Nephron (organoid): ENCODE data around the gene MFN2.
A peak's percentile ranks its signal among the peaks of the same experiment; 100 is the strongest.
"Not testable (repeated sequence)": the region's sequence is repeated elsewhere in the genome, so short reads cannot be mapped to it uniquely, and the experiment has no call there.

Source experiments
- H3K27ac Mint-ChIP-seq, 3 experiments: 2 replicates each; pipeline ENCODE4 v1.8.0; 2020; ENCODE audit warnings: mixed read lengths in 3 of 3, mild to moderate bottlenecking in 2 of 3, moderate library complexity in 1 of 3
- H3K27me3 Mint-ChIP-seq: 2 replicates; pipeline ENCODE4 v1.8.0; 2021; ENCODE audit warnings: low read depth, mild to moderate bottlenecking, moderate library complexity, mixed read lengths
- H3K36me3 Mint-ChIP-seq: 2 replicates; pipeline ENCODE4 v1.8.0; 2020; ENCODE audit warnings: low read depth, mixed read lengths
- H3K4me1 Mint-ChIP-seq: 2 replicates; pipeline ENCODE4 v1.8.0; 2020; ENCODE audit warnings: mixed read lengths
- H3K4me3 Mint-ChIP-seq, 3 experiments: 2 replicates each; pipeline ENCODE4 v1.8.0; 2020; ENCODE audit warnings: mild to moderate bottlenecking in 3 of 3, mixed read lengths in 3 of 3, moderate library complexity in 2 of 3
- H3K9me3 Mint-ChIP-seq: 2 replicates; pipeline ENCODE4 v1.8.0; 2020; ENCODE audit warnings: mixed read lengths
- TF ChIP-seq, protein P1 (sequence below), 3 experiments: fragments of 200-600 bp; sonication (generic); IDR thresholded peaks; one replicate each; pipeline ENCODE4 v1.5.0; 2021; ENCODE audit warnings: antibody characterized with exemption in 3 of 3; ENCODE audit not compliant: unreplicated experiment in 3 of 3

MFN2 gene

DNA sequence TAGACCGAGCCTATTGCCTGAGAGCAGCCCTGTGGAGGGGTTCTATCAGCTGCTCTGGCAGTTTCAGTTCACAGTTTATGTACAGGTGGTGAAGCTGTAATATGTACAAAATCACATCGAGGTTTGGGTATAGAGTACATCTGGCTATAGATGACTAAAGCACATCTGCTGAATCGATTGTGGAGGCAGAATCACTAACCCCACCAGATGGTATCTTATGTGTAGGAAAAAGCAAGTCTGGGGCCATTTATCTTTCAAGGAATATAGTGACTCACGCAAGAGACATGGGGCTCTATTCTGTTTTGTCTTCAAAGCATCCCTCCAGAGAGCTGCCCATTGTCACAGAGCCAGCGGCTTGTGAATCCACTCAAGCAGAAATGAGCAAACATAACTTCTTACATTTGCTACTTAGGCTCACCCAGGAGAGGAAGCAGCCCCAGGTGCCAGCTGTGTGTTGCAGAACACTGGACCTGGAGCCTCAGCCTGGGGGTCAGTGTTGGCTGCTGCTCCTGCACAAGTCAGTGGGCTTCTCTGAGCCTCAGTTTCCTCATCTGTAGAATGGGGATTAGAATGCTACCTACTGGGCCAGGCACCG lies 60.3 kb downstream of the MFN2 start:
- peak overlapping the region in 2 of 3 experiments; percentile 51 to 57 for H3K27ac Mint-ChIP-seq
- no peaks in the 10 kb centered on the region for H3K9me3 Mint-ChIP-seq
- TF ChIP-seq, protein P1, sequence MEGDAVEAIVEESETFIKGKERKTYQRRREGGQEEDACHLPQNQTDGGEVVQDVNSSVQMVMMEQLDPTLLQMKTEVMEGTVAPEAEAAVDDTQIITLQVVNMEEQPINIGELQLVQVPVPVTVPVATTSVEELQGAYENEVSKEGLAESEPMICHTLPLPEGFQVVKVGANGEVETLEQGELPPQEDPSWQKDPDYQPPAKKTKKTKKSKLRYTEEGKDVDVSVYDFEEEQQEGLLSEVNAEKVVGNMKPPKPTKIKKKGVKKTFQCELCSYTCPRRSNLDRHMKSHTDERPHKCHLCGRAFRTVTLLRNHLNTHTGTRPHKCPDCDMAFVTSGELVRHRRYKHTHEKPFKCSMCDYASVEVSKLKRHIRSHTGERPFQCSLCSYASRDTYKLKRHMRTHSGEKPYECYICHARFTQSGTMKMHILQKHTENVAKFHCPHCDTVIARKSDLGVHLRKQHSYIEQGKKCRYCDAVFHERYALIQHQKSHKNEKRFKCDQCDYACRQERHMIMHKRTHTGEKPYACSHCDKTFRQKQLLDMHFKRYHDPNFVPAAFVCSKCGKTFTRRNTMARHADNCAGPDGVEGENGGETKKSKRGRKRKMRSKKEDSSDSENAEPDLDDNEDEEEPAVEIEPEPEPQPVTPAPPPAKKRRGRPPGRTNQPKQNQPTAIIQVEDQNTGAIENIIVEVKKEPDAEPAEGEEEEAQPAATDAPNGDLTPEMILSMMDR (IDR thresholded peaks at IDR 0.05; ENCODE audit: unreplicated experiment in 3 of 3): no peak
- H3K36me3 Mint-ChIP-seq: no peaks in the 10 kb centered on the region
- peaks cover 20% of the 10 kb centered on the region for H3K4me1 Mint-ChIP-seq
- H3K4me3 Mint-ChIP-seq: no peak overlapping the region
- peaks cover 8% of the 10 kb centered on the region for H3K27me3 Mint-ChIP-seq

DNA sequence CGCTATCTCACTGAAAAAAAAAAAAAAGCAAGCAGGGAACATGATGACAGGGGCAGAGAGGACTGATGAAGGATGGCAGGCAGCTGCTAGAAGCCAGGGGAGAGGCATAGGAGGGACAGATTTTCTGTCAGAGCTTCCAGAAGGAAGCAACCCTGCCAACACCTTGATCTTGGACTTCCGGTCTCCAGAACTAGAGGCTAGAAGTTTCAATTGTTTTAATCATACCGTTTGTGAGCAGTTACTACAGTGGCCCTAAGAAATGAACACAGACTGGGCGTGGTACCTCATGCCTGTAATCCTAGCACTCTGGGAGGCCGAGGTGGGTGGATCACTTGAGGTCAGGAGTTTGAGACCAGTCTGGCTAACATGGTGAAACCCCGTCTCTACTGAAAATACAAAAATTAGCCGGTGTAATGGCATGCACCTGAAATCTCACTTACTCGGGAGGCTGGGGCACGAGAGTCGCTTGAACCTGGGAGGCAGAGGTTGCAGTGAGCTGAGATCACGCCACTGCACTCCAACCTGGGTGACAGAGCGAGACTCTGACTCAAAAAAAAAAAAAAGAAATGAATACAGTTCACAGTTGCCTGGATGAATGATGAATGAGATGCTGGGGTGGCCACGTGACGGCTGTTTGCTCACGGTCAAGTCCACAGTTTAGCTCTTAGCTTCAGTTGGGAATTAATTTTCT lies 64.1 kb downstream of the MFN2 start:
- not testable (repeated sequence) for H3K36me3 Mint-ChIP-seq, H3K27me3 Mint-ChIP-seq, H3K9me3 Mint-ChIP-seq, H3K4me1 Mint-ChIP-seq, H3K4me3 Mint-ChIP-seq
- peak overlapping the region in 1 of 3 experiments; percentile 62 for H3K27ac Mint-ChIP-seq

DNA sequence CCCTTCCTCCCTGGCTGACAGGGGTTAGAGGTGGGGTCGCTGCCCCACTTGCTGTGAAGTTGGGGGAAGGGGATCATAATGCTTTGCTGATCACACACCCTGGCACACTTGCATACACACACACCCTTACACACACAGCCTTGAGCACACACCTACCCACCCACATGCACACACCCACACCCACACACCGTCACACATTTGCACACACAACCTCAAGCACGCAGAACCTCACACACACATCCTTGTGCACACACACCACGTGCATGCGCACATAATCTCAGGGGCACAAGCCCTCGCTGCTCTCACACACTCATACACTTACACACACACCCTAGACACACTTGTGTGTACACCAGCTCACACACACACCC lies 66.5 kb downstream of the MFN2 start:
- TF ChIP-seq, protein P1 (IDR thresholded peaks at IDR 0.05; ENCODE audit: unreplicated experiment in 3 of 3): no peak
- no peaks in the 10 kb centered on the region for H3K9me3 Mint-ChIP-seq
- H3K4me1 Mint-ChIP-seq: peaks cover 1% of the 10 kb centered on the region
- H3K27ac Mint-ChIP-seq: no peak overlapping the region
- H3K36me3 Mint-ChIP-seq: no peaks in the 10 kb centered on the region
- peaks cover 9% of the 10 kb centered on the region for H3K27me3 Mint-ChIP-seq
- no peak overlapping the region for H3K4me3 Mint-ChIP-seq

DNA sequence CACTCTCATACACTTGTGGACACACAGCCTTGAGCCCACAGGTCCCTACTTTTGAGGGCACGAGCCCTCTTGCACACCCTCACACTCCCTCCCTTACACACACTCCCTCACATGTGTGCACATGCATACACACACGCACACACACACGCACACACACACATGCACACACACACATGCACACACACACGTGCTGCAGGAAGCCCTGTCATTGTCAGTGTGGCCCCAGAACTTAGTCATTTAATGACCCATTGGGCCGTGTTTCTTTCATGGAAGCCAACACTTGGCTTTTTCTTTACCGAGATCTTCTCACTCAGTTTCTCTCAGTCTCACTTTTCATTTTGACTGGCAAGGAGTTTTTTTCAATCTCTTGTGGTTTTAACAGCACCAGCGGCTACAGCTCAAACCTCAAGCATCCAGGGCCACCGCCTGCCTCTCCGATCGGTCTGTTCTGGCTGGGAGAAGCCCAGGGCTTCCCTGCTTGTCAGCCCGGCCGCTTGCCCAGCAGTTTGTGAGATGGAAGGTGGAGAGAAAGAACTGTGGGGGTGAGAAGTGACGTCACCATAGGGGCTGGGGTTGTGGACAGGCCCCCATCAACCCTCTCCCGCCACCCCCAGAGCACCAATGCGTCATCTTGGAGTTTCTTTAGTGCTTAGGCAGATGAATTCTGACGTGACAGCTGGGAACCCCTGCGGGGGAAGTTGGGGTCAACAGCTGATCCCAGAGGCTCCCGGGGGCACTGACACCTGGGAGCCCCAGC lies 67.1 kb downstream of the MFN2 start:
- H3K4me3 Mint-ChIP-seq: no peak overlapping the region
- H3K27ac Mint-ChIP-seq: no peak overlapping the region

DNA sequence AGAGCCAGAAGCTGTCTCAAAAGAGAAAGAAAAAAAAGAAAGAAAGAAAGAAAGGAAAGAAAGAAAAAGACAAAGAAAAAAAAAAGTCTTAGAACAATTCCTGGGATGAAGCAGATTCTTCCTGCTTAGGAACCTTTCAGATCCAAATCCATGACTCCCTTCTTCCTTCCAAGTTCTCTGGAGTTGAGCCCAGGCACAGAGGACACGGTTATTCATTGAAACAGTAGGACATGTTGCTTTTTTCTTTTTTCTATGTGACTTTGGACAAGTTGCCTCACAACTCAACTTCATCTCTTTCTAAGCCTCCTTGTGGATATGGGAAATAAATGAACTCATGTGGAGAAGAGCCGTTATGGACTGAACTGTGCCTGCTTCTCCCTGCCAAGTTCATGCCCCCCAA lies 68.1 kb downstream of the MFN2 start:
- Mint-ChIP-seq H3K27ac (no peak overlapping the region), H3K4me3 (no peak overlapping the region), H3K36me3 (no peaks in the 10 kb centered on the region), H3K27me3 (peaks cover 9% of the 10 kb centered on the region), H3K9me3 (no peaks in the 10 kb centered on the region), H3K4me1 (peaks cover 14% of the 10 kb centered on the region)
- TF ChIP-seq, protein P1 (IDR thresholded peaks at IDR 0.05; ENCODE audit: unreplicated experiment in 3 of 3): no peak

More for the DNA sequence above, 67.1 kb downstream of the MFN2 start:
- Mint-ChIP-seq H3K27me3 (peaks cover 9% of the 10 kb centered on the region), H3K9me3 (no peaks in the 10 kb centered on the region), H3K36me3 (no peaks in the 10 kb centered on the region), H3K4me1 (peaks cover 7% of the 10 kb centered on the region)
- TF ChIP-seq, protein P1 (IDR thresholded peaks at IDR 0.05; ENCODE audit: unreplicated experiment in 3 of 3): no peak

DNA sequence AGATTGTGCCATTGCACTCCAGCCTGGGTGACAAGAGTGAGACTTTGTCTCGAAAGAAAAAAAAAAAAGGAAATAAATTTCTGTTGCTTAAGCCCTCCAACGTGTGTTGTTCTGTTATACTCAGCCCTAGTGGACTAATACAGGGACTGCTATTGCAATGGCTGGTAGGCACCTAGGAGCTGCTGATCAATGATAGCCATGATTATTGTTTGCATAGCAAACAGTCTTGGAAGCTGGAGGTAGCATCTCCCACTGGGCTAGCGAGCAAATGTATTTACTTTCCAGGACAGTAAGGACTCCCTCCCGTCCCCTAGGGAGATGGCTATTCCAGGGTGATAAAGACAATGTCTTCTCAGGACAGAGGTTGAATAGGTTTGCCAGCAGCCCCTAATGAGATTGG lies 69.4 kb downstream of the MFN2 start:
- H3K36me3 Mint-ChIP-seq: no peaks in the 10 kb centered on the region
- H3K4me3 Mint-ChIP-seq: no peak overlapping the region
- peaks cover 19% of the 10 kb centered on the region for H3K4me1 Mint-ChIP-seq
- no peaks in the 10 kb centered on the region for H3K9me3 Mint-ChIP-seq
- TF ChIP-seq, protein P1 (IDR thresholded peaks at IDR 0.05; ENCODE audit: unreplicated experiment in 3 of 3): no peak
- peaks cover 9% of the 10 kb centered on the region for H3K27me3 Mint-ChIP-seq
- H3K27ac Mint-ChIP-seq: no peak overlapping the region
